Measurements from ENCODE around the gene RHOBTB3.
"Not testable (repeated sequence)": the region's sequence is repeated elsewhere in the genome, so short reads cannot be mapped to it uniquely, and the experiment has no call there.

The RHOBTB3 gene, protein sequence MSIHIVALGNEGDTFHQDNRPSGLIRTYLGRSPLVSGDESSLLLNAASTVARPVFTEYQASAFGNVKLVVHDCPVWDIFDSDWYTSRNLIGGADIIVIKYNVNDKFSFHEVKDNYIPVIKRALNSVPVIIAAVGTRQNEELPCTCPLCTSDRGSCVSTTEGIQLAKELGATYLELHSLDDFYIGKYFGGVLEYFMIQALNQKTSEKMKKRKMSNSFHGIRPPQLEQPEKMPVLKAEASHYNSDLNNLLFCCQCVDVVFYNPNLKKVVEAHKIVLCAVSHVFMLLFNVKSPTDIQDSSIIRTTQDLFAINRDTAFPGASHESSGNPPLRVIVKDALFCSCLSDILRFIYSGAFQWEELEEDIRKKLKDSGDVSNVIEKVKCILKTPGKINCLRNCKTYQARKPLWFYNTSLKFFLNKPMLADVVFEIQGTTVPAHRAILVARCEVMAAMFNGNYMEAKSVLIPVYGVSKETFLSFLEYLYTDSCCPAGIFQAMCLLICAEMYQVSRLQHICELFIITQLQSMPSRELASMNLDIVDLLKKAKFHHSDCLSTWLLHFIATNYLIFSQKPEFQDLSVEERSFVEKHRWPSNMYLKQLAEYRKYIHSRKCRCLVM

DNA sequence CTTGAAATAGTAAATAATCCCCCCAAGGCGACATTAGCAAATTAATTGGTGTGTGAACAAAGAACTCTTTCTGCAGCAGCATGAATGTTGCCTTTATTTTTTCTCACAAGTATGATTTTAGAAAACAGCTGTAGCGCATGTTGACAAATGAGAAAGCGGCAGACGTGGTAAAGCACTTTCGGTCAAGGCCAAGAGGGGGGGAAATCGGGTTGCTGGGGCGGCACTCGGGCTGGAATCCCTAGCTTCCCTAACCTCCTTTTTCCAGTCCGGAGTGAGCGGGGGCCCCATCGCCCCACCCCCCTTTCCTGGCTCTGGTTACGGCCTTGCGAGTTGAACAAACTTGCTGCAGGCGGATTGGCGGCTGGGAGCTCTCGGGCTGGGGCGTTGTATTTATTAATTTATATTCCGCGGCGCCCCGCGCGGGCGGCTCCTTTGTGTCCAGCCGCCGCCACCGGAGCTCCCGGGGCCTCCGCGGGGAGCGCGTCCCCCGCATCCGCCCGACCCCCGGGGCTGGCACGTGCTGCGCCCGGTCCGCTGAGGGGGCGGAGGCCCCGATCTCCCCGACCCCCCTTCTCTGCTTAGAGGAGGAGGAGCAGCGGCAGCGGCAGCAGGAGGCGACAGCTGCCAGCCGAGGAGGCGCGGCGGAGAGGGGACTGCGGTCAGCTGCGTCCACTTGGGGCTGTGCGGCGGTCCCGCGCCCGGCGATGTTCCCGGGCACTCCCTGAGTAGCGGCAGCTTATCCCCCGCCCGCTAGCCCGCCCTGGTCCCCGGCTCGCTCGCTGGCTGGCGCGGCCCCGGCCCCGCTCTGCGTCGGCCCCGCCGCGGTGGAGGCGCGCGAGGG lies at the start of gene RHOBTB3:
RHOBTB3 (plus strand) TSS at position 607 of the 841 bp plus-strand sequence. CDS start 347 bp downstream, outside the sequence.
- DNase-seq, result peak; percentile 28

DNA sequence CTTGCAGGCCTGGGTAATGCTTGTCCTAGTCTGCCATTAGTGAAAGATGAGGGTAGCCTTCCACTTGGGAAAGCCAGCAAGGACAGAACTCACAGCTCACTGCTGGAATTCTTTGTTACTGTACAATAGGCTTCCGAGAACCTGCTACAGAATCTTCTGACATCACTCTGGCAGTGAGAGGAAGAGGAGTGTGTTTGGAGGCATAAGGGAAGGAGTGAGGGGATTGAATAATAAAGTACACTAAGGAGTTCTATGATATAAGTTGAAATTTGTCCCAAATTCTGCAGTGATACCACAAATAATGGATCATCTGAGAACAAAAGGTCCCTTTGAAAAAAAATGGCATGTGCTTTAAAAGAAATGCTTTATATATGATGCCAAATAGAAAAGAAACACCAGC lies 48.2 kb upstream of the RHOBTB3 start, which contains the start of gene SPATA9:
SPATA9 (minus strand) TSS at position 101 of the 400 bp plus-strand sequence. CDS start 137 bp downstream, outside the sequence.
- no peak for DNase-seq

DNA sequence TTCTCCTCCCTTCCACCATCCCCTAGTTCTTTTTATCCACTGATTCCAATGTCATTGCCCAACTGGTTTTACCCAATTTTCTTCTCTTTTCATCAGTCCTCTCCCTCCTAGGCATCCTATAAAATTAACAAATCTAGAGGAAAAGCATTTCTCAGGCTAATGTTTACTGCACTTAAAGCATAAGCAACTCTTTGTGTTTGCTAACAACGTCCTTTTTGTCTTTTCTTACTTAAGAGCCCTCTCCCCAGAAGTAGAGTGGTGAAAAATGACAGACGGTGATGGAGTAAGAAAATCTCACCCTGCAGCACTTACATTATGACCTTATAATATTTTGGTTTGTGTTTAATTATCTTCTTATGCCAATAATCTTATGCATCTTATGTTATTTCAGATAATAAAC lies 46.8 kb upstream of the RHOBTB3 start:
- DNase-seq, result no peak

DNA sequence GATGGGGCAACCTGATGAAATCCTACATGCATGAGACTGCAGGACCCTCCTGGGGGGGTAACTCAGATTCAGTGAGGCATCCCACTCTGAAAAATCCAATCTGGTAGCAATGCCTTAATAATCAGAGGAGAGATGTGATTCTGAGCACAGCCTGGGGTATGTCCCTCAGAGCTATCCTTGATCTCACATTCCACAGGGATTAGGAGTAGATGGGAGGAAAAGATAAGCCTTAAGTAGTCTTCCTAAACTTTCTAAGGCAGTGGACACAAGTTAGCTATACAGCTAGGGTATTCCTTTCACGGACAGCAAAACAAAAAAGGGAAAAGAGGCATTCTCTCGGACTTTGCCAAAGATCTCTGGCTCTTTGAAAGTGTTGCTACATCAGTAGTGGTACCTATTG lies 44.5 kb upstream of the RHOBTB3 start:
- no peak for DNase-seq

DNA sequence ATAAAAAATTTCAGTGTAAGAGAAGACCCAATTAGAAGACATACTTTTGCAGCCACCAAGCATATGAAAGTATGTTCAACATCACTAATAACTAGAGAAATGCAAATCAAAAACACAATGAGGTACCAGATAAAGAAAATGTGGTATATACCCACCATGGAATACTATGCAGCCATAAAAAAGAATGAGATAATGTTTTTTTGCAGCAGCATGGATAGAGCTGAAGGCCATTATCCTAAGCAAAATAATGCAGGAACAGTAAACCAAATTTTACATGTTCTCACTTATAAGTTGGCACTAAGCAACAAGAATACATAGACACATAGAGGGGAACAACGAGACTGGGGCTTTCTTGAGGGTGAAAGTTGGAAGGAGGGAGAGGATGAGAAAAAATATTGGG lies 41.5 kb upstream of the RHOBTB3 start:
- no peak for DNase-seq

DNA sequence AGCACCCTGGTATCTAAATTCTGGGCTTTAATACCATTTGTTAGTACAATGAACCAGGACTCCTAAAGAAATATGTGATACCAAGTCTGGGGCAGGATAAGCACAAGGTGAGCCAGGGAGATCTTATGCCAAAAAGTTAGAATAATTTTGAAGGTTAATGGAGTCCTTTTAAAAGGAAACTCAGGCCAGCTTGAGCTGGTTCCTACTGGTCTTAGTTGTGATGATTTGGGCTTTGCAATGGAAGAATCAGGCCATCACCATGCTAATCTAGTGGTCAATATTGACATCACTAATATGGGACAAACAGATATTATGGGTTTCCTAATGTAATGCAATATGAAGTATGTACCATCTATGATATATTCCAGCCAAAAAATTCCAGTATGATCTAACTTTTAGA lies 40.8 kb upstream of the RHOBTB3 start:
- DNase-seq, result no peak

DNA sequence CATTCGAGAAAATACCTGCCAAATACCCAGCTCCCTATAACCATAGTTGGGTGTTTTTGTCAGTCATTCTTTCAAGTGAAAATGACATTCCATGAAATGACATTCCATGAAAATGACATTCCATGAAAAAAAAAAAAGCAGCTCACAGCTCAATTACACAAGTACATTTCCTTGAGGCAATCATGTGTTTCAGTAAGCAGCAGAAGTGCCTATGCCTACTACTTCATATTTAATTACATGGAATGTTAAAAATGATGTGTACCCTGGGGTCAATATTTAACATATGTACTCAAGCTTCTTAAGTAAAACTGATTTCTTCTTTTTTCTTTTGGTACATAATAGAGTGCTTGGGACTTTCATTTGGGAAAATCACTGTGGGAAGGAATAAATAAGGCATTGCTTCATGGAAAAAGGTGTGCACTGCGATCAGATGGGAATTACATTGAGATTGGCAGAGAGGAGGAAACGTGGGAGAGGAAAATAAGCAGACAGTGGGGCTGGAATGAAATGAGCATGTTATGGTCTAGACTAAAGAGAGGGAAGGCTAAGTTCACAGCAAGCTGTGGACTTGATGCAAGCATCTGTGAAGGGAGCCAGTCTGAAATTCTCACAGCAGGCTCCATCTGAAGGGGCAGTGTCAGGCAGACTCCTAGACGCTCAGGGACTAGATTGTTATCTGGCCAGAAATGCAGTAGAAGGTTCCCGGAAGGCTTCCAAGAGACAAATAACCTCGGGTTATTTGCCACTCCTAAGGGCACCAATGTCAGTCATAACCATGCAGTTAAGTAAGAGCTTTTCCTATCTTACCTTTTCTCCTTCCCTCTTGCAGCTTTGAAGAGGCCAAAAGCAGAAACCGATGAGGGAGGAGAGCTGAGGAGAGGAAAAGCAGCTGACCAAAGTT lies 33.1 kb upstream of the RHOBTB3 start:
- DNase-seq, result no peak

DNA sequence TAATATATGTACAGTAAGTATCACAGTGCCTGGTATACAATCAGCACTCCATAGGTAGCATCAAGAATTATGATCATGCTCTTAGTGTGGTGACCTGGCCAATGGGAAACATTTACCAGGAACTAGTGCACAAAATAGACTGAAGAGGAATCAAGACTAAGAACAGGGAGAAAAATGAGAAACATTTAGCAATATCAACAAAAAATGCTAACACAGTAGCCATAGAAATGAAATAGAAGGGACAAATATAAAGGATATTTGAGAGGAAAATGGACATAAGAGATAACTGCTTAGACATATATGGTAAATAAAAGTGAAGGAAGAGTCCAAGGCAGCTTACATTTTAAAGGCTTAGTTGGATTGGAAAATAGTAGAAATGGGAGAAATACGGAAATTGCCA lies 31.8 kb upstream of the RHOBTB3 start:
- DNase-seq, result no peak

DNA sequence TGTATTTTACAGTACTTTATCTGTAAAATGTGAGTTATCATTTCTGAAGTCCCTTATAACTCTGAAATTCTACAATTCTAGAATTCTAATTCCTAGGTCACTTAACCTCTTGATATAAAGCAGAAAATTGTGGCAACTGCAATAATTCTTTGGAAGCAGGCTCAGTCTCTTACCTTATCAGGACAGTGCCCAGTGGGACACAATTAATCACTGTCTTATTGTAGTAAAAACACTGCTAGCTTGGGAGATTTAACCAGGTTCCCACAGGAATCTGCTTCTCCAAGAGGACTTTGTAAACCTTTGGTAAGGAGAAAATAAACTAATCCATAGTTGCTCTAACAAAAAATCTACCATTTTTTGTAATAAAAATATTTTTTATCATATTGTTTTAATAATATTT lies 30.1 kb upstream of the RHOBTB3 start:
- no peak for DNase-seq

DNA sequence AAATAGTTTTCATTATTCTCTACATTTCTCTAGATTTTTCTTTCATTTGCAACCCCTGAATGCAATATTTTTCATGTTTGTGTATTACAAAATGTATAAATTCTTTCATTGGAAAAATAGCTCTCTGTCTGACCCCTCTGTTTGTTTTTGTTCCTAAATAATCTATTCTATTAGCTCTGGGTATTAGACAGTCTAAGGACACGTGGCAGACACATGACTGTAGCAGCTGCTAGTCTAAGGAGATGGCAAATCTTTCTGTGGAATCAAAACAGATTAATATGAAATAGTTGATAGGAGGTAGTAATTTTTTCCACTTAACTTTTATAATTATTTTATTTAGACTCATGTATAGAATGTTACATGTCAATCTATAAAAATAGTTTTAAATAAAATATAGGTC lies 27.0 kb upstream of the RHOBTB3 start:
- no peak for DNase-seq

DNA sequence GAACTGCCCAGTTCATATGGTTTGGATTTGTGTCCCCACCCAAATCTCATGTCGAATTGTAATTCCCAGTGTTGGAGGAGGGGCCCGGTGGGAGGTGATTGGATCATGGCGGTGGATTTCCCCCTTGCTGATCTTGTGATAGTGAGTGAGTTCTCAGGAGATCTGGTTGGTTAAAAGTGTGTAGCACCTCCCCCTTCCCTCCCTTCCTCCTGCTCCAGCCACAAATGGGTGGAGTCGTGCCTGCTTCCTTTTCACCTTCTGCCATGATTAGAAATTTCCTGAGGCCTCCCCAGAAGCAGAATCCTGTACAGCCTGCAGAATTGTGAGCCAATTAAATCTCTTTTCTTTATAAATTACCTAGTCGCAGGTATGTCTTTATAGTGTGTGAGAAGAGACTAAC lies 24.9 kb upstream of the RHOBTB3 start:
- DNase-seq, result not testable (repeated sequence)

DNA sequence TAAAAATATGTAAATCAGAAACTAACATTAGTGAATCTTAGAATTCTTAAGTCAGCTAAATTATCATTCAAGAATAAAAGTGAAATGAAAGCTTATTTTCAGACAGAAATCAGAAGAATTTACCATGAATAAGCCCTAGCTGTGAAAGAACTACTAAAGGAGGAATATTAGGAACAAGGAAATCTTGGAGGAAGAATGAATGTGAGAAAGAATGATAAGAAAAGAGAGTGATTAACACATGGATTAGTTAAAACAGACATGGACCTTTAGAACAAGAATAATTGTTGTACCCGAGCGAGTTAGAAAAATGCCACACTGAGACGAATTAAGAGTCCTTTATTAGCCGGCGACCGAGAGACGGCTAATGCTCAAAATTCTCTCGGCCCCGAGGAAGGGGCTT lies 24.1 kb upstream of the RHOBTB3 start:
- DNase-seq, result no peak

DNA sequence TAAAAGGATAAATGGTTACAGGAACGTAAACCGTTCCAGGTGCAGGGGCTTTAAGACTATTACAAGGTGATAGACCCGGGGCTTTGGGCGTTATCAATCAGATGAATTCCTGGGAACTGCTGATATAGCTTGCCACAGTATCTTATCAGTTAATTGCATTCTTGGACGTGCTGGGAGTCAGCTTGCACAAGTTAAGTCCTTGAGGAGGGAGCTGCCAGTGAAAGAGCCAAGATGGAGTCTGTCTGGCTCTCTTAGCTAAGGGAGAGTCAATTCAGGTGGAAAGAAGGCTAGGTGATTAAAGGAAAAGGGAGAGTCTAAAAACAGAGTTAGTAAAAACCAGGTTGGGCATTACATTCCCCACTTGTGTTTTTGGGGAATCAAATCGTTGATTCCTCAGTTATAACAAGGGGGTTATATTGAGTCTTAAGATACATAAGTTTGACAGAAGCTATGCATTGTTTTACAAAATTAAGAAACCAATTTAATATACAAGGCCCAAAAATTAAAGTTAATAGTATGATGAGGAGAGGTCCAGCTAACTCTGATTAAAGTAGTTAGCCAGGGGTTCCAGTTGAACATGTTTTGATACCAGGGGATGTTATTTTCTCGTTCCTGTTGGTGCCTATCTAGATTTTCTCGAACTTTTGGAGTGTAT lies 23.5 kb upstream of the RHOBTB3 start:
- DNase-seq, result not testable (repeated sequence)

DNA sequence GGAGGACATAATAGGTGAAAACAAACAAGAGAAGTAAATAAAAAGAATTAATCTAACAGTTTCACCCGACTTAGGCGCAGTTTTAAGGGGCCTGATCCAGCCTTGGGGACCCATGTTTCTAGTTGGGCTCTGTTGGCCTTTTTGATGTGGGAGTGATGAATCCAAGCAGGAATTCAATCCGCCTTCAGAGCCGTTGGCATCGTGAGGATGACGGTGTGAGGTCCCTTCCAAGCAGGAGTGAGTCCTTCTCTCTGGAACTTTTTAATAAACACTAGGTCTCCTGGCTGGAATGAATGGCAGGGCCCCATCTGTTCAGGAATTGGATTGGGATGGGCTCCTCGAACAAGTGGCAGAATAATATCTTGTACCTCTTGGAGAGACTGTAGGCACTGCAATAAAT lies 22.3 kb upstream of the RHOBTB3 start:
- DNase-seq, result no peak

DNA sequence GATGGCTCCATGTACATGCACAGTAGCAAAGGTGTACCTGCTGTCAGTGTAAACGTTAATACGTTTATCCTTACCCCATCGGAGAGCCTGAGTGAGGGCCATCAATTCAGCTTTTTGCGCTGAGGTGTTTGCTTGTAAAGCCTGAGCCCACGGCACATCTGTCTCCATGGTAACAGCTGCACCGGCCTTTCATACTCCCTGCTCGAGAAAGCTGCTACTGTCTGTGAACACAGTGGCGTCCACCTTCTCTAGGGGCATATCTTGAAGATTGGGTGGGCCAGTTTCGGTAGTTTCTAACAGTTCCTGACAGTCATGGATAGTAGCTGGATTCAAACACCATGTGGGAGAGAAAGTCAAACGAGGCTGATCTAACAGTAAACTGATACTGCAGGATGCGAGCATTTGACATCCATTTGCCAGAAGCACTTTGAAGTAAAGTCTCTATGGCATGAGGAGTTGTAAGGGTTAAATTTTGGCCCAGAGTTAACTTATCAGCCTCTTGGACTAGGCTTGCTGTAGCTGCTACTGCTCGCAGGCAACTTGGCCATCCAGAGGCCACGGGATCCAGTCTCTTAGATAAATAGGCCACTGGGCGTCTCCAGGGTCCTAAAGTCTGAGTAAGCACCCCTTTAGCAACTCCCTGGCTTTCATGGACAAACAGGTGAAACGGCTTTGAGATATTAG lies 21.0 kb upstream of the RHOBTB3 start:
- DNase-seq, result no peak

DNA sequence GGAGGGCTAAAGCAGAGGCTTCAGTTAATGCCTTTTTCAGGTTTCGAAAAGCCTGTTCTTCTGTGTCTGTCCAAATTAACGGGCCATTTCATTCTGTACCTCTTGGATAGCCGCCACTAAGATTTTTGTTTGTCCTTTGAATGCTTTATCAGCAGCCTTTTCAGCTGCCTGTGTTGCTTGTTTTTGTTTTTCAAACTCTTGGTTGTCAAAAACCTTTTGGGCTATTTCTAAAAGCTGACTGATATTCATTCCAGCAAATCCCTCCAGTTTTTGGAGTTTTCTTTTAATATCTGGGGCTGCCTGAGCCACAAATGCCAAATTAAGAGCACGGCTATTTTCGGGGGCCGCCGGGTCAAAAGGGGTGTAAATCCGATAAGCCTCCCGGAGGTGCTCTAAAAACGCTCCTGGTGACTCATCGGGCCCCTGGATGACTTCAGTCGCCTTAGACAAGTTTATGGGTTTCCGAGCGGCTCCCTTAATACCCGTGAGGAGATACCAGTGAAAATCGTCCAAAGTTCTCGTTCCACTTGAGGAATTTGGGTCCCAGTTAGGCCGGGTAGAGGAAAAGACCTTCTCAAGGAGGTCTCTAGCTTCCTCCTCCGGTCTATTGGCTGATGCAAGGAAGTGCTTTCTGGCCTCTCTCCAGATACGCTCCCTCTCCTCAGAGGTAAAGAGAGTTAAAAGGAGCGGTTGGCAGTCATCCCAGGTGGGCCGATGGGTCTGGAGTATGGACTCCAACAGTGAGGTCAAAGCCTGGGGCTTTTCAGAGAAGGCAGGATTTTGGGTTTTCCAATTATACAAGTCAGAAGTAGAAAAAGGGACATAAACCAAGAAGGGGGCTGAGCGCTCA lies 20.3 kb upstream of the RHOBTB3 start:
- DNase-seq, result not testable (repeated sequence)

DNA sequence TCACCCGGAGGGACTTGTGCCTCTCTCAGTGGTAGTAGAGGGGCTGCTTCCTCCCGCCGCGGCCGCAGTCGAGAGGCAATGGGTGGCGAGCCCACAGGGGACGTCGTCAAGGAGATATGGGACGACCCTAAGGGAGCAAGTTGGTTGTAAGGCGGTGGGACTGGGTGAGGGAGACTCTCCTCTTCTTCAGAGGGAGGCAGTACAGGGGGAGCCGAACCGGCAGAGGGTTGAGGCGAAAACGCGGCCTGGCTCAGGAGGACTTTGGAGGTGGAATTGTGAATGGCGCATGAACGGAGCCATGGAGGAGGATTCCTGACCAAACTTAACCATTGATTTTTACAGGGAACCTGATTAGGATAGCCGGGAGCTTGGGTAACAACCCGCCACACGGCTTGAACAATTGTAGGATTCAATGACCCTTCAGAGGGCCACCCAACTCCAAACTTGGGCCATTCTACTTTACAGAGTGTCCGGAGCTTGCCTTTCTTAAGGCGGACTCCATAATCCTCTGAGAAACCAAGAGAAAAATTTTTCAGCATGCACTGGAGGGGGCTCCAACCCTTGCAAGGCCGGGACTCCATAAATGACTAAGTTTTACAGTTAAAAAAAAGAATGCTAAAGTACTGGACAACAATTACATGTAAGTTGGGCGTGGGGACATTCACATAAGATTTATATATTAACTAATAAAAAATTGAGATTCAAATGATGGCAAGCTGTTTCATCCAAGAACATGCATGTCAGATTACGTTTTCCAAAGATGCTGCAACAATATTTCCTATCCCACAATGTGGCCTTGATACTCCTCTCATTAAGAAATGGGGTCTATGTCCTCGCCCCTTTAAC lies 19.4 kb upstream of the RHOBTB3 start:
- DNase-seq, result no peak

DNA sequence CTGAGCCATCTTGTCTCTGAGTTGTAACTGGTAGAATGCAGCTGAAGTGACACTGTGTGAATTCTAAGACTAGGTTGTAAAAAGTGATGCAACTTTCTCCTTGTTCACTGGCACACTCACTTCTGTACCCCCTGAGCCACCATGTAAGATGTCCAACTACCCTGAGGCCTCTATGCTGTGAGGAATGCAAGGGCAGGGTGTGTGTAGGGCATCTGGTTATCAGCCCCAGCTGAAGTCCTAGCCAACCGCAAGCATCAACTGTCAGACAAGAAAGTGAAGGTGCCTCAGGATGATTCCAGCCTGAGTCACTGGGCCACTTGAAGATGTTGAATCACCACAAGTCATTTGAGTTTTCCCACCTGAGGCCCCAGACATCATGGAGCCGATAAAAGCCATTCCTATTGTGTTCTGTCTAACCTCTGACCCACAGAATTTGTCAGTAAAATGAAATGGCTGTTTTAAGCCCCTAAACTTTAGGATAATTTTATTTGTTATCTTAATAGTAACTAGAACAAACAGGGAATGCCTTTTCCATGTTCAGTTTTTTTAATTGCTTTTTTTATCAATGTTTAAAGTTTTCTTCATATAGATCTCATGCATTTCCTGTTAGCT lies 18.7 kb upstream of the RHOBTB3 start:
- no peak for DNase-seq

DNA sequence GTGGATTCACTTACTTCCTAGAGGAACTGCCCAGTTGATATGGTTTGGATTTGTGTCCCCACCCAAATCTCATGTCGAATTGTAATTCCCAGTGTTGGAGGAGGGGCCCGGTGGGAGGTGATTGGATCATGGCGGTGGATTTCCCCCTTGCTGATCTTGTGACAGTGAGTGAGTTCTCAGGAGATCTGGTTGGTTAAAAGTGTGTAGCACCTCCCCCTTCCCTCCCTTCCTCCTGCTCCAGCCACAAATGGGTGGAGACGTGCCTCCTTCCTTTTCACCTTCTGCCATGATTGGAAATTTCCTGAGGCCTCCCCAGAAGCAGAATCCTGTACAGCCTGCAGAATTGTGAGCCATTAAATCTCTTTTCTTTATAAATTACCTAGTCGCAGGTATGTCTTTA lies 17.9 kb upstream of the RHOBTB3 start:
- DNase-seq, result not testable (repeated sequence)

All from NCI-H526 treated with DMSO at 0.1 percent for 48 hours (cell line).